CD14-positive monocyte (primary cell): Measurements from ENCODE around the gene CYP3A5. TPM values are rescaled to one million over a fixed set of nuclear protein-coding genes. Genes with fewer than 3 reads are reported as not detected.

Experiments used
- DNase-seq, 3 donors: peaks; one replicate each; pipeline ENCODE4 v3.0.0-alpha.2; 2011 to 2022
- H2AFZ ChIP-seq: 2 replicates; pipeline ENCODE4 v1.6.0; 2012; ENCODE audit warnings: mild to moderate bottlenecking, low read depth, low read length, inconsistent platforms; ENCODE audit not compliant: insufficient read depth, poor library complexity, severe bottlenecking
- H3K27ac ChIP-seq, 2 donors: 1 replicate in 1 of 2; 2 replicates in 1 of 2; pipeline ENCODE4 v1.5.1; 2012 to 2013; ENCODE audit warnings: low read length in 2 of 2, control low read depth in 1 of 2, inconsistent platforms in 1 of 2, low read depth in 1 of 2, mild to moderate bottlenecking in 1 of 2
- H3K27me3 ChIP-seq, 2 donors: one replicate each; pipeline versions ENCODE4 v1.6.0 to v1.6.1; 2011 to 2013; ENCODE audit warnings: low read length in 2 of 2; ENCODE audit not compliant: control insufficient read depth in 2 of 2, insufficient read depth in 2 of 2
- H3K36me3 ChIP-seq, 2 donors: replicated peaks in 1 of 2; 1 replicate in 1 of 2; 2 replicates in 1 of 2; pipeline versions ENCODE4 v1.5.1 to v1.6.1; 2012 to 2013; ENCODE audit warnings: low read length in 2 of 2, control low read depth in 1 of 2, inconsistent platforms in 1 of 2, mild to moderate bottlenecking in 1 of 2; ENCODE audit not compliant: insufficient read depth in 2 of 2, control insufficient read depth in 1 of 2
- H3K4me1 ChIP-seq, 2 donors: 1 replicate in 1 of 2; 2 replicates in 1 of 2; pipeline versions ENCODE4 v1.5.1 to v1.6.1; 2012 to 2013; ENCODE audit warnings: low read length in 2 of 2, control low read depth in 1 of 2, inconsistent platforms in 1 of 2, mild to moderate bottlenecking in 1 of 2, moderate library complexity in 1 of 2; ENCODE audit not compliant: insufficient read depth in 2 of 2, control insufficient read depth in 1 of 2
- H3K4me2 ChIP-seq: replicated peaks from 2 replicates; pipeline ENCODE3; 2012; ENCODE audit warnings: low read length, moderate library complexity, mild to moderate bottlenecking; ENCODE audit not compliant: poor library complexity, severe bottlenecking; ENCODE audit errors: extremely low read depth
- H3K4me3 ChIP-seq, 3 experiments: fragments of 200-600 bp in 1 of 3; sonication (generic) in 1 of 3; replicated peaks in 1 of 3; 1 replicate in 2 of 3; 2 replicates in 1 of 3; pipeline ENCODE4 v1.5.1; 2011 to 2013; ENCODE audit warnings: low read length in 3 of 3, mild to moderate bottlenecking in 3 of 3, control low read depth in 2 of 3, low read depth in 2 of 3, inconsistent platforms in 1 of 3, moderate library complexity in 1 of 3
- H3K79me2 ChIP-seq: 2 replicates; pipeline ENCODE4 v1.6.0; 2012; ENCODE audit warnings: mild to moderate bottlenecking, control low read depth, inconsistent platforms, low read length, moderate library complexity; ENCODE audit not compliant: insufficient read depth
- H3K9ac ChIP-seq: 2 replicates; pipeline ENCODE4 v1.6.0; 2017; ENCODE audit warnings: low read length, mild to moderate bottlenecking; ENCODE audit not compliant: insufficient read depth, poor library complexity, severe bottlenecking
- H3K9me3 ChIP-seq, 2 donors: replicated peaks in 1 of 2; 1 replicate in 1 of 2; 2 replicates in 1 of 2; pipeline versions ENCODE4 v1.5.1 to v1.6.1; 2012 to 2013; ENCODE audit warnings: low read length in 2 of 2, control low read depth in 1 of 2; ENCODE audit not compliant: control insufficient read depth in 1 of 2, insufficient read depth in 1 of 2
- H4K20me1 ChIP-seq: 2 replicates; pipeline ENCODE4 v1.6.0; 2012; ENCODE audit warnings: mild to moderate bottlenecking, low read length, control low read depth, moderate library complexity; ENCODE audit not compliant: insufficient read depth
- H3K27ac Mint-ChIP-seq, 7 donors: one replicate each; pipeline ENCODE4 v1.8.0; 2020; ENCODE audit warnings: mild to moderate bottlenecking in 7 of 7, mixed read lengths in 7 of 7, moderate library complexity in 6 of 7, inconsistent platforms in 2 of 7
- H3K27me3 Mint-ChIP-seq, 3 donors: one replicate each; pipeline ENCODE4 v1.8.0; 2021 to 2022; ENCODE audit warnings: low read depth in 3 of 3, mild to moderate bottlenecking in 3 of 3, mixed read lengths in 3 of 3, moderate library complexity in 3 of 3, inconsistent platforms in 1 of 3
- H3K36me3 Mint-ChIP-seq, 2 donors: one replicate each; pipeline ENCODE4 v1.8.0; 2020; ENCODE audit warnings: mixed read lengths in 2 of 2, inconsistent platforms in 1 of 2, mild to moderate bottlenecking in 1 of 2
- H3K4me1 Mint-ChIP-seq: one replicate; pipeline ENCODE4 v1.8.0; 2020; ENCODE audit warnings: mild to moderate bottlenecking, mixed read lengths
- H3K4me3 Mint-ChIP-seq, 2 donors: one replicate each; pipeline ENCODE4 v1.8.0; 2020; ENCODE audit warnings: mild to moderate bottlenecking in 2 of 2, mixed read lengths in 2 of 2, moderate library complexity in 1 of 2
- H3K9me3 Mint-ChIP-seq, 7 donors: one replicate each; pipeline ENCODE4 v1.8.0; 2020 to 2022; ENCODE audit warnings: mixed read lengths in 7 of 7, mild to moderate bottlenecking in 6 of 7, moderate library complexity in 6 of 7, inconsistent platforms in 2 of 7
- CTCF ChIP-seq: fragments of 200-600 bp; IDR thresholded peaks from one replicate; pipeline ENCODE4 v1.8.0; 2022; ENCODE audit warnings: antibody characterized with exemption, mild to moderate bottlenecking
- WGBS: methylation state at CpG from one replicate; pipeline ENCODE4 v1.1.5; 2013; ENCODE audit warnings: missing lambda C conversion rate; ENCODE audit not compliant: insufficient coverage; 5-methylcytosine and 5-hydroxymethylcytosine counted together
- intact Hi-C, 2 donors: fragments of 100-400 bp; cut with micrococcal nuclease; formaldehyde crosslinking; loops; one replicate each; pipeline versions ENCODE4 v1.15.0 to v1.15.1; 2023
- polyA plus RNA-seq, 3 donors: library from polyadenylated mRNA; depleted of rRNA in 1 of 3; unstranded in 2 of 3; stranded (reverse) in 1 of 3; fragments of 300-500 nt in 2 of 3; fragments of >200 nt in 1 of 3; fragmentation: Illumina TruSeq in 2 of 3; gene quantifications; 1 replicate in 2 of 3; 2 replicates in 1 of 3; pipeline ENCODE4 v1.2.3, GENCODE V29; 2012 to 2021

CYP3A5 gene
- polyA plus RNA-seq, 3 donors: 0.05 TPM; not detected in 2

DNA sequence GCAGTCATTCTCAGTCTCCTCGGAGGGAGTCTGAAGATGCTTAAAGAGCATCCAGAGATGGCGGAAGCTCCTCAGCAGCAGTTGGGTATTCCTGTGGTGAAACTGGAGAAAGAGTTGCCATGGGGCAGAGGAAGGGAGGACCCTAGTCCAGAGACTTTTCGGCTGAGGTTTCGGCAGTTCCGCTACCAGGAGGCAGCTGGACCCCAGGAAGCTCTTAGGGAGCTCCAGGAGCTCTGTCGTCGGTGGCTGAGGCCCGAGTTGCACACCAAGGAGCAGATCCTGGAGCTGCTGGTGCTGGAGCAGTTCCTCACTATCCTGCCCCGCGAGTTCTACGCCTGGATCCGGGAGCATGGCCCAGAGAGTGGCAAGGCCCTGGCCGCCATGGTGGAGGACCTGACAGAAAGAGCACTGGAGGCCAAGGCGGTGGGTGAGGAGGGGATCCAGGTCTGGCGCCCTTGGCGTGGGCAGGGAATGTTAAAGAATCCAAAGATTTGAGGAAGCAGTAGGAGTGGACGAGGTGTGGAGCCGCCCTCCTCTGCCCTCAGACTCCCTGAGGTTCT is 60.1 kb downstream of the CYP3A5 start:
- intact Hi-C loops: loop anchor here (5.0 kb wide), 2 partner anchors 62 to 117 kb away; partner anchors contain the start of genes ZKSCAN5 (in 1 of the 2), ZNF394 (in 1 of the 2) and ZNF655 (in 1 of the 2)
- peaks cover 11% of the 10 kb centered on the region for H4K20me1 ChIP-seq
- peaks cover 0 to 10% of the 10 kb centered on the region in 2 donors for H3K27me3 ChIP-seq
- H2AFZ ChIP-seq: no peak overlapping the region
- peaks cover 2 to 12% (median 6%) of the 10 kb centered on the region in 3 donors for H3K27me3 Mint-ChIP-seq
- WGBS: 98% methylated on average over 18 of the region's 18 CpGs
- H3K4me3 ChIP-seq: no peak overlapping the region
- H3K4me3 Mint-ChIP-seq: no peak overlapping the region
- no peak for DNase-seq
- no peak overlapping the region for H3K27ac ChIP-seq
- H3K9me3 ChIP-seq: no peaks in the 10 kb centered on the region
- peaks cover 58 to 65% of the 10 kb centered on the region in 2 donors for H3K36me3 ChIP-seq
- H3K4me1 Mint-ChIP-seq: peaks cover 31% of the 10 kb centered on the region
- no peak overlapping the region for H3K9ac ChIP-seq
- H3K4me2 ChIP-seq: no peak overlapping the region
- H3K36me3 Mint-ChIP-seq: peaks cover 63 to 64% of the 10 kb centered on the region in 2 donors
- TF ChIP-seq CTCF: no peak
- peaks cover 21% of the 10 kb centered on the region for H3K79me2 ChIP-seq
- peaks cover 13 to 20% of the 10 kb centered on the region in 2 donors for H3K4me1 ChIP-seq
- peak overlapping the region in 2 of 7 donors; percentile 11 to 21 for H3K27ac Mint-ChIP-seq
- peaks cover 0 to 4% (median 0%) of the 10 kb centered on the region in 7 donors for H3K9me3 Mint-ChIP-seq

GRCh38 chr7:99618726-99619125 is 61.1 kb downstream of the CYP3A5 start:
- peaks cover 0 to 8% (median 2%) of the 10 kb centered on the region in 7 donors for H3K9me3 Mint-ChIP-seq
- peaks cover 26% of the 10 kb centered on the region for H3K4me1 Mint-ChIP-seq
- peaks cover 8% of the 10 kb centered on the region for H4K20me1 ChIP-seq
- no peak overlapping the region for H3K4me3 Mint-ChIP-seq
- no peak overlapping the region for H3K27ac ChIP-seq
- H3K27me3 ChIP-seq: peaks cover 2 to 13% of the 10 kb centered on the region in 2 donors
- no peak overlapping the region for H2AFZ ChIP-seq
- no peak for DNase-seq
- peaks cover 54% of the 10 kb centered on the region in 2 donors for H3K36me3 Mint-ChIP-seq
- intact Hi-C loops: loop anchor here (5.0 kb wide), 2 partner anchors 61 to 116 kb away; partner anchors contain the start of genes ZKSCAN5 (in 1 of the 2), ZNF394 (in 1 of the 2) and ZNF655 (in 1 of the 2)
- H3K9me3 ChIP-seq: no peaks in the 10 kb centered on the region
- no peak for TF ChIP-seq CTCF
- peak overlapping the region in 1 of 7 donors; percentile 30 for H3K27ac Mint-ChIP-seq
- H3K9ac ChIP-seq: no peak overlapping the region
- peaks cover 49 to 56% of the 10 kb centered on the region in 2 donors for H3K36me3 ChIP-seq
- no peak overlapping the region for H3K4me3 ChIP-seq
- no peak overlapping the region for H3K4me2 ChIP-seq
- 100% methylated on average over 2 of the region's 3 CpGs for WGBS
- peaks cover 13 to 20% of the 10 kb centered on the region in 2 donors for H3K4me1 ChIP-seq
- H3K27me3 Mint-ChIP-seq: peaks cover 5 to 8% (median 7%) of the 10 kb centered on the region in 3 donors
- peaks cover 21% of the 10 kb centered on the region for H3K79me2 ChIP-seq
